ENCODE results near the gene C16orf90. TPM values are rescaled to one million over a fixed set of nuclear protein-coding genes. Genes with fewer than 3 reads are reported as not detected.

C16orf90 gene
- total RNA-seq, 4 donors from 2014 or later, result not detected

GRCh38 chr16:3485097-3485745, 10.1 kb downstream of the C16orf90 start:
- peaks cover 0 to 80% (median 42%) of the 10 kb centered on the region in 3 donors for H3K36me3 ChIP-seq

GRCh38 chr16:3484318-3485096, 10.8 kb downstream of the C16orf90 start:
- Histone ChIP-seq H3K4me1 (no peaks in the 10 kb centered on the region), H3K9me3 (no peaks in the 10 kb centered on the region), H3K4me3 (no peak overlapping the region), H3K36me3 (peaks cover 0 to 87% (median 47%) of the 10 kb centered on the region in 3 donors), H3K27me3 (no peaks in the 10 kb centered on the region), H3K27ac (no peak overlapping the region)
- DNase-seq (ENCODE audit: low spot score in 2 of 2), result no peak
- TF ChIP-seq POLR2A (IDR thresholded peaks at IDR 0.05), result no peak
- TF ChIP-seq CTCF (IDR thresholded peaks at IDR 0.05), result no peak
- TF ChIP-seq EP300 (IDR thresholded peaks at IDR 0.05), result no peak
- 89 to 91% methylated on average over 19 to 29 of the region's 30 CpGs for WGBS, 2 donors

More at GRCh38 chr16:3485097-3485745, 10.1 kb downstream of the C16orf90 start:
- TF ChIP-seq CTCF (IDR thresholded peaks at IDR 0.05), result no peak
- no peak for TF ChIP-seq POLR2A (IDR thresholded peaks at IDR 0.05)
- no peak for TF ChIP-seq EP300 (IDR thresholded peaks at IDR 0.05)
- Histone ChIP-seq H3K4me3 (no peak overlapping the region), H3K9me3 (no peaks in the 10 kb centered on the region), H3K27ac (no peak overlapping the region), H3K4me1 (no peaks in the 10 kb centered on the region), H3K27me3 (no peaks in the 10 kb centered on the region)
- 88 to 93% methylated on average over 12 to 15 of the region's 15 CpGs for WGBS, 2 donors
- no peak for DNase-seq (ENCODE audit: low spot score in 2 of 2)

GRCh38 chr16:3482659-3483241, 12.5 kb downstream of the C16orf90 start:
- H3K27me3 ChIP-seq, result no peaks in the 10 kb centered on the region
- no peak overlapping the region for H3K4me3 ChIP-seq
- 90 to 91% methylated on average over 18 of the region's 18 CpGs for WGBS, 2 donors
- peaks cover 0 to 3% (median 0%) of the 10 kb centered on the region in 4 donors for H3K4me1 ChIP-seq
- no peak overlapping the region for H3K27ac ChIP-seq
- no peak for DNase-seq (ENCODE audit: low spot score in 2 of 2)
- no peaks in the 10 kb centered on the region for H3K9me3 ChIP-seq
- peaks cover 0 to 99% (median 48%) of the 10 kb centered on the region in 3 donors for H3K36me3 ChIP-seq
- TF ChIP-seq CTCF (IDR thresholded peaks at IDR 0.05), result no peak
- no peak for TF ChIP-seq POLR2A (IDR thresholded peaks at IDR 0.05)
- TF ChIP-seq EP300 (IDR thresholded peaks at IDR 0.05), result no peak

- no peak overlapping the region for H3K4me3 ChIP-seq
- DNase-seq (ENCODE audit: low spot score in 2 of 2), result no peak
- 81 to 87% methylated on average over 31 to 32 of the region's 32 CpGs for WGBS, 2 donors
- no peak overlapping the region for H3K27ac ChIP-seq
- H3K9me3 ChIP-seq, result no peaks in the 10 kb centered on the region
- peaks cover 0 to 3% (median 0%) of the 10 kb centered on the region in 4 donors for H3K4me1 ChIP-seq
- H3K36me3 ChIP-seq, result peaks cover 0 to 97% (median 48%) of the 10 kb centered on the region in 3 donors
- TF ChIP-seq POLR2A (IDR thresholded peaks at IDR 0.05) (no peak), EP300 (IDR thresholded peaks at IDR 0.05) (no peak), CTCF (IDR thresholded peaks at IDR 0.05) (no peak)
- no peaks in the 10 kb centered on the region for H3K27me3 ChIP-seq
These were observed 13.3 kb downstream of the C16orf90 start for GRCh38 chr16:3481696-3482658.
